ENCODE measurements around the gene C20orf144. TPM values are rescaled to one million over a fixed set of nuclear protein-coding genes. Genes with fewer than 3 reads are reported as not detected.

Gene C20orf144
- total RNA-seq, 1 donor, result under 0.01 TPM

GRCh38 chr20:33689493-33689892 lies 27.4 kb downstream of the C20orf144 start:
- TF ChIP-seq CTCF (IDR thresholded peaks at IDR 0.05; ENCODE audit: insufficient read depth, low read depth, low read length), result no peak

GRCh38 chr20:33689973-33690372 lies 27.8 kb downstream of the C20orf144 start:
- DNase-seq (ENCODE audit: low read depth), result peak; percentile 81
- H3K4me3 ChIP-seq (ENCODE audit: low read depth, low read length), result no peak overlapping the region
- TF ChIP-seq CTCF (IDR thresholded peaks at IDR 0.05; ENCODE audit: insufficient read depth, low read depth, low read length), result no peak

More at GRCh38 chr20:33689493-33689892, 27.4 kb downstream of the C20orf144 start:
- DNase-seq (ENCODE audit: low read depth), result no peak
- no peak overlapping the region for H3K4me3 ChIP-seq (ENCODE audit: low read depth, low read length)

DNA sequence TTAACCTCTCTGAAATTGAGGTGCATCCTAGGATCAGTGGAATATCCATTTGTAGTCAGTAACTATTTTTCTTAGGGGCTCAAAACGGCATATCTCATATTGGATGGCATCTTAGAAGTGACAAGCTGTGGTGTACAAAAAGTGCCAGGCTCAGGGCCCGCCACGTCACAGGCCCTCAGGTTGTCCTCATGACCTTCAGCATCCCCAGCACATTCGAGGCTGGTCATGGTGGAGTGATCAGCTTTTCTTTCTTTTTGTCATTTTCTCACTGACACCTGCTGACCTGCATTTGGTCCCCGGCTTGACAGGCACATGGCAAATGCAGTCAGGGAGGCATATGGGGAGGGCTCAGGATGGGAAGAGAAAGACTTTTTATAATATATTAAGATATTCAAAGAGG lies 31.2 kb downstream of the C20orf144 start:
- DNase-seq (ENCODE audit: low read depth), result no peak
- TF ChIP-seq CTCF (IDR thresholded peaks at IDR 0.05; ENCODE audit: insufficient read depth, low read depth, low read length), result no peak
- no peak overlapping the region for H3K4me3 ChIP-seq (ENCODE audit: low read depth, low read length)

- DNase-seq (ENCODE audit: low read depth), result no peak
- no peak overlapping the region for H3K4me3 ChIP-seq (ENCODE audit: low read depth, low read length)
- TF ChIP-seq CTCF (IDR thresholded peaks at IDR 0.05; ENCODE audit: insufficient read depth, low read depth, low read length), result no peak
Observed at GRCh38 chr20:33693741-33694638, 31.9 kb downstream of the C20orf144 start.

DNA sequence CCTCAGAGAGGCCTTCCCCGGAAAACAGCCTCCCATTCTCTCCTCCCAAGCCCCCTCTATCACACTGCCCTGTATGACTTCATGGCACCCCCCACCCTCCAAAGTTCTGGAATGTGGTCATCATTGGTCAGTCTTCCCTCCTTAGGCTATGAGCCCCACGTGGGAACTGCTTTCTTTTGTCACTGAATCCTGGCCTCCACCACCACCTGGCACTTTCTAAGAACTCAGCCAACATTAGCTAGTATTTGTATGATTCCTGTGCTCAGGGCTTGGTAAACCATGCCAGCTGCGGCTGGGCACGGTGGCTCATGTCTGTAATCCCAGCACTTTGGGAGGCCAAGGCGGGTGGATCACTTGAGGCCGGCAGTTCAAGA lies 32.5 kb downstream of the C20orf144 start:
- no peak overlapping the region for H3K4me3 ChIP-seq (ENCODE audit: low read depth, low read length)
- no peak for DNase-seq (ENCODE audit: low read depth)
- no peak for TF ChIP-seq CTCF (IDR thresholded peaks at IDR 0.05; ENCODE audit: insufficient read depth, low read depth, low read length)

DNA sequence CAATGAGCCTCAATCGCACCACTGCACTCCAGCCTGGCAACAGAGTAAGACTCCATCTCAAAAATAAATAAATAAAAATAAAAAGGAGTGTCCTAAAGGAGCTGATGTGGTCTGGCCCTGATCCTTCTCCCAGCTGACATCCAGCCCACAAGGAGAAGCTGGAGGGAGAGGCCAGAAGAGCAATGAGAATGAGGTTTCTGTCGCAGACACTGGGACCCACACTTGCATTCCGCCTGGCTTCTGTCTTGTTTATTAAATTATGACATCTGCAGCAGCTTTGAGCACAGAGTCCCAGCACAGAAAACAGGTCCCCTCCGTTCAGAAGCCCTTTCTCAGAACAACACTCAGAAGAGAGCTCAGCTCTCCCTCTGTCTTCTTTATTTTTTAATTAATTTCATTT lies 34.3 kb downstream of the C20orf144 start:
- no peak overlapping the region for H3K4me3 ChIP-seq (ENCODE audit: low read depth, low read length)
- no peak for DNase-seq (ENCODE audit: low read depth)
- TF ChIP-seq CTCF (IDR thresholded peaks at IDR 0.05; ENCODE audit: insufficient read depth, low read depth, low read length), result no peak
